Astrocyte (in vitro differentiated cells and primary cell): ENCODE results near the gene ABI1. TPM values are rescaled to one million over a fixed set of nuclear protein-coding genes. Genes with fewer than 3 reads are reported as not detected.
A peak's percentile ranks its signal among the peaks of the same experiment; 100 is the strongest.

Source experiments
- DNase-seq: peaks from one replicate; pipeline ENCODE4 v3.0.0-alpha.2; 2010; ENCODE audit warnings: low read depth
- FAIRE-seq: peaks from 2 replicates; lab custom pipeline; 2011; peaks lifted over from hg19 to GRCh38; lab: Jason Lieb, UNC
- H2AFZ ChIP-seq: 2 replicates; pipeline ENCODE4 v1.6.0; 2012; ENCODE audit warnings: low read depth, low read length, inconsistent platforms
- H3K27ac ChIP-seq: 2 replicates; pipeline ENCODE4 v1.5.1; 2011; ENCODE audit warnings: low read depth, low read length, inconsistent platforms
- H3K27me3 ChIP-seq: 2 replicates; pipeline ENCODE4 v1.6.0; 2011; ENCODE audit warnings: low read length, inconsistent platforms; ENCODE audit not compliant: insufficient read depth
- H3K36me3 ChIP-seq: 2 replicates; pipeline ENCODE4 v1.5.1; 2011; ENCODE audit warnings: low read length, inconsistent platforms; ENCODE audit not compliant: insufficient read depth
- H3K4me1 ChIP-seq: 2 replicates; pipeline ENCODE4 v1.5.1; 2011; ENCODE audit warnings: low read length, inconsistent platforms; ENCODE audit not compliant: insufficient read depth
- H3K4me2 ChIP-seq: 2 replicates; pipeline ENCODE4 v1.6.0; 2012; ENCODE audit warnings: low read length, inconsistent platforms
- H3K4me3 ChIP-seq: 2 replicates; pipeline ENCODE4 v1.5.1; 2011; ENCODE audit warnings: low read depth, mild to moderate bottlenecking, low read length, inconsistent platforms; ENCODE audit not compliant: insufficient read depth
- H3K79me2 ChIP-seq: 2 replicates; pipeline ENCODE4 v1.6.0; 2012; ENCODE audit warnings: mild to moderate bottlenecking, low read length, inconsistent platforms; ENCODE audit not compliant: insufficient read depth
- H3K9ac ChIP-seq: 2 replicates; pipeline ENCODE4 v1.6.0; 2012; ENCODE audit warnings: mild to moderate bottlenecking, low read length, inconsistent platforms
- H3K9me3 ChIP-seq: 2 replicates; pipeline ENCODE4 v1.5.1; 2012; ENCODE audit warnings: low read depth, mild to moderate bottlenecking, low read length, inconsistent platforms; ENCODE audit not compliant: insufficient read depth
- H4K20me1 ChIP-seq: 2 replicates; pipeline ENCODE4 v1.6.0; 2012; ENCODE audit warnings: low read length, inconsistent platforms; ENCODE audit not compliant: insufficient read depth
- H3K27ac Mint-ChIP-seq: one replicate; pipeline ENCODE4 v1.8.0; 2021; ENCODE audit warnings: mild to moderate bottlenecking, mixed read lengths; ENCODE audit not compliant: unreplicated experiment
- H3K27me3 Mint-ChIP-seq: one replicate; pipeline ENCODE4 v1.8.0; 2021; ENCODE audit warnings: low read depth, mixed read lengths; ENCODE audit not compliant: unreplicated experiment
- H3K36me3 Mint-ChIP-seq: one replicate; pipeline ENCODE4 v1.8.0; 2021; ENCODE audit warnings: low read depth, mixed read lengths; ENCODE audit not compliant: unreplicated experiment
- H3K4me1 Mint-ChIP-seq: one replicate; pipeline ENCODE4 v1.8.0; 2021; ENCODE audit warnings: low read depth, mixed read lengths; ENCODE audit not compliant: unreplicated experiment
- H3K4me3 Mint-ChIP-seq: one replicate; pipeline ENCODE4 v1.8.0; 2021; ENCODE audit warnings: mild to moderate bottlenecking, moderate library complexity, mixed read lengths; ENCODE audit not compliant: unreplicated experiment
- H3K9me3 Mint-ChIP-seq: one replicate; pipeline ENCODE4 v1.8.0; 2021; ENCODE audit warnings: mild to moderate bottlenecking, mixed read lengths; ENCODE audit not compliant: unreplicated experiment
- CTCF ChIP-seq: IDR thresholded peaks from 2 replicates; pipeline ENCODE4 v1.5.1; 2011; ENCODE audit warnings: low read depth, mild to moderate bottlenecking, inconsistent platforms, low read length, moderate library complexity; ENCODE audit not compliant: insufficient read depth
- EZH2 ChIP-seq: IDR thresholded peaks from 2 replicates; pipeline ENCODE4 v1.6.1; 2012; ENCODE audit warnings: mild to moderate bottlenecking, low read length, inconsistent platforms; ENCODE audit not compliant: insufficient read depth
- total RNA-seq: library from RNA; stranded (reverse); gene quantifications from 2 replicates; pipeline ENCODE4 v1.2.1, GENCODE V29; 2021

The ABI1 gene
- total RNA-seq, 1 donor from 2014 or later, result 65.1 TPM

GRCh38 chr10:26706936-26707335 is 153.8 kb downstream of the ABI1 start:
- Histone ChIP-seq H3K4me1 (no peaks in the 10 kb centered on the region), H2AFZ (no peak overlapping the region), H3K4me3 (no peak overlapping the region), H3K36me3 (peaks cover 10% of the 10 kb centered on the region), H3K9ac (no peak overlapping the region), H3K27ac (no peak overlapping the region), H3K4me2 (no peak overlapping the region), H3K27me3 (no peaks in the 10 kb centered on the region), H3K79me2 (peaks cover 18% of the 10 kb centered on the region), H4K20me1 (peaks cover 8% of the 10 kb centered on the region), H3K9me3 (no peaks in the 10 kb centered on the region)
- peaks cover 2% of the 10 kb centered on the region for H3K4me1 Mint-ChIP-seq
- H3K4me3 Mint-ChIP-seq, result peak overlapping the region; percentile 17
- no peak for TF ChIP-seq EZH2
- no peak for TF ChIP-seq CTCF
- H3K27ac Mint-ChIP-seq, result no peak overlapping the region
- DNase-seq (no peak), FAIRE-seq (no peak)
- H3K9me3 Mint-ChIP-seq, result no peaks in the 10 kb centered on the region
- H3K27me3 Mint-ChIP-seq, result no peaks in the 10 kb centered on the region
- H3K36me3 Mint-ChIP-seq, result peaks cover 14% of the 10 kb centered on the region

- Mint-ChIP-seq H3K9me3 (no peaks in the 10 kb centered on the region), H3K4me1 (peaks cover 2% of the 10 kb centered on the region), H3K4me3 (no peak overlapping the region), H3K36me3 (peaks cover 14% of the 10 kb centered on the region), H3K27me3 (no peaks in the 10 kb centered on the region), H3K27ac (no peak overlapping the region)
- TF ChIP-seq CTCF (no peak), EZH2 (no peak)
- Histone ChIP-seq H3K4me3 (no peak overlapping the region), H3K27ac (no peak overlapping the region), H3K9ac (no peak overlapping the region), H3K79me2 (peaks cover 26% of the 10 kb centered on the region), H2AFZ (no peak overlapping the region), H3K27me3 (no peaks in the 10 kb centered on the region), H3K4me2 (no peak overlapping the region), H4K20me1 (peaks cover 8% of the 10 kb centered on the region), H3K36me3 (peaks cover 10% of the 10 kb centered on the region), H3K9me3 (no peaks in the 10 kb centered on the region), H3K4me1 (no peaks in the 10 kb centered on the region)
- no peak for FAIRE-seq
- DNase-seq, result no peak
These were observed 154.6 kb downstream of the ABI1 start for GRCh38 chr10:26706206-26706605.

- H3K9me3 Mint-ChIP-seq, result no peaks in the 10 kb centered on the region
- H2AFZ ChIP-seq, result no peak overlapping the region
- TF ChIP-seq CTCF (no peak), EZH2 (no peak)
- no peaks in the 10 kb centered on the region for H3K27me3 Mint-ChIP-seq
- H3K4me1 Mint-ChIP-seq, result peaks cover 4% of the 10 kb centered on the region
- H3K4me1 ChIP-seq, result no peaks in the 10 kb centered on the region
- no peak for DNase-seq
- no peaks in the 10 kb centered on the region for H3K9me3 ChIP-seq
- peaks cover 17% of the 10 kb centered on the region for H3K36me3 Mint-ChIP-seq
- no peak overlapping the region for H3K4me3 ChIP-seq
- H3K79me2 ChIP-seq, result peaks cover 47% of the 10 kb centered on the region
- no peak overlapping the region for H3K27ac Mint-ChIP-seq
- peaks cover 13% of the 10 kb centered on the region for H4K20me1 ChIP-seq
- H3K4me2 ChIP-seq, result no peak overlapping the region
- no peak overlapping the region for H3K4me3 Mint-ChIP-seq
- no peaks in the 10 kb centered on the region for H3K27me3 ChIP-seq
- no peak for FAIRE-seq
- H3K27ac ChIP-seq, result no peak overlapping the region
- peaks cover 10% of the 10 kb centered on the region for H3K36me3 ChIP-seq
- H3K9ac ChIP-seq, result no peak overlapping the region
These were observed 156.8 kb downstream of the ABI1 start for GRCh38 chr10:26703974-26704373.
